Prostate gland (tissue), 2 donors: ENCODE data around the gene PSMA2.

Experiments
- CTCF ChIP-seq, 4 experiments: fragments of 200-600 bp in 2 of 4; fragments of 450-650 bp in 2 of 4; sonication (generic) in 2 of 4; IDR thresholded peaks; 1 replicate in 3 of 4; 2 replicates in 1 of 4; pipeline ENCODE4 v1.5.1; 2016 to 2019; ENCODE audit warnings: antibody characterized with exemption in 4 of 4, mild to moderate bottlenecking in 2 of 4, moderate library complexity in 2 of 4
- POLR2A ChIP-seq: fragments of 450-650 bp; IDR thresholded peaks from one replicate; pipeline ENCODE4 v1.6.1; 2016; ENCODE audit warnings: antibody characterized with exemption, mild to moderate bottlenecking
- POLR2AphosphoS5 ChIP-seq: sonication (generic); formaldehyde crosslinking; IDR thresholded peaks from one replicate; pipeline ENCODE4 v1.6.1; 2017; ENCODE audit warnings: antibody characterized with exemption

- TF ChIP-seq POLR2A (no peak), CTCF (IDR thresholded peaks at IDR 0.05) (no peak), POLR2AphosphoS5 (no peak)
These were observed 18.4 kb downstream of the PSMA2 start for GRCh38 chr7:42913591-42913990.
